HL-60/S4 treated with retinoic acid at 250 ng/mL for 4 days and 3 days (cell line): ENCODE measurements around the gene CLEC10A.
"Not testable (repeated sequence)": the region's sequence is repeated elsewhere in the genome, so short reads cannot be mapped to it uniquely, and the experiment has no call there.

Source experiments
- in situ Hi-C: fragments of 300-500 bp; cut with MboI; formaldehyde crosslinking; loops from 2 replicates; pipeline ENCODE4 v1.7.0; 2022; ENCODE audit warnings: low sequenced_read_pairs

CLEC10A gene

DNA sequence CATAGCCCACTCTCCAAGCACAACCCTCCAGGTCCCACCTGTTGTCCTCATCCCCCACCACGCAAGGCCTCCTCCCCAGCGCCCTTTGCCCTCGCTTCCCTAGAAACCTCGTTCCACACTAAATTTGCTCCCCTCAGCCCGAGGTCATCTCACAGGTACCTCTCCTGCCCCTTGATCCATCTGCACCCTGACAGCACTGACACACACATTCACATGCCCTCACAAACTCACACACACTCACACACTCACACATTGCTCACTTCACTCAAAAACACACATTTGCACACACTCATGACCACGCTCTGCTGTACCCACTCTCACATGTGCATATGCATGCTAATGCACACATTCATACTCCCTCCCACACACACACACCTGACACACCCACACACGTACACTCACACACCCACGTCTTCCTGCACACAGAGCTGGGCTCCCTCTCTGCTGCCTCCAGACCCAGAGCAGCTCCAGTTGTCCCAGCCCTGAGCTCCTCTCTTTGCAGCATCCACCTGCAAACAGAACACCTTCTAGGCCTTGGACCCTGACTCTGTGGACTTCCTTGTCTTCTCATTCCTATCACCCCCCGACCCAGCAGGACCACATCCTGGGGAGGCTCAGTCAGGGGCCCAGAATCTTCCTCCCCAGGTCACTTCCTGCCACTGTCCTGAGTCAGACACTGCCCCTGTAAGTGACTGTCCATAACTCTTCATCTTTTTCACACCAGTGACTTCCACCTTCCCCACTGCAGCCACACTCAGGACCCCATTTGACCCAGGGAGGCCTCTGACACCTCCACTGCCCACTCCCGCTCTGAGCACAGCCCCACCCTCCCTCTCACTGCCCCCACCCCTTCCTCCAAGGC lies 29.6 kb upstream of the CLEC10A start:
- in situ Hi-C loops, result no loop called here

DNA sequence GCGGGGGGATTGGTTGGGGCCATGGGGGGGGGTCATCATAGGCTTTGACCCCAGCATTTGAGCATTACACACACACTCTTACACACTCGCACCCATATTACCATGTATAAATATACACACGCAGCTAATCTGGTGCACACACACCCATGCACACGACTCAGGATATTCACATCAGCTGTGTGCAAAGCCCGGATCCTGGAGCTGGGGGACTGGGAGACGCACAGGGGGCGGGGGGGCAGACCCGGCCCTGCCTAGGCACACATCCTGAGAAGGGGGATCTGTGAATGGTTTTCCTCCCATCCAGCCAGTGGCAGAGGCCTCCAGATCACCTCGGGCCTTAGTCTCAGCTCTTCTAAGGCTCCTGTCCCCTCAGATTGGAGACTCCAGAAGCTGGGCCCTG lies 28.9 kb upstream of the CLEC10A start:
- in situ Hi-C loops, result no loop called here

DNA sequence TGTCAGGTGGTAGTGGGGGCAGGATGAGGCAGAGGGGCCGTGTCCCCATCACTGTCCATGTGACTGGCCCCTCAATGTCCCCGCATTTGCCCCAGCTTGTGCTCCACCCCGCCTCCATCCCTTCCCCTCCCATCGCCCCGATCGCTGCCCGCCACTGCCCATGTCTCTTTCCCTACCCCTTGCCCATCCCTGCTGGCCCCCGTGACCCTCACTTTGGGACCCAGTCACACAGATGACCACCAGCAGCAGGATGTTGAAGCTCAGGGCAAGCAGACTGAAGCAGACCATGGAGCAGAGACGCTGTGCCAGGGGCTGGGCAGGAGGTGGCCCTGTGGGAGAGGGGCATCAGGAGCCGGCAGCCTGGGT lies 28.5 kb upstream of the CLEC10A start:
- in situ Hi-C loops, result no loop called here

DNA sequence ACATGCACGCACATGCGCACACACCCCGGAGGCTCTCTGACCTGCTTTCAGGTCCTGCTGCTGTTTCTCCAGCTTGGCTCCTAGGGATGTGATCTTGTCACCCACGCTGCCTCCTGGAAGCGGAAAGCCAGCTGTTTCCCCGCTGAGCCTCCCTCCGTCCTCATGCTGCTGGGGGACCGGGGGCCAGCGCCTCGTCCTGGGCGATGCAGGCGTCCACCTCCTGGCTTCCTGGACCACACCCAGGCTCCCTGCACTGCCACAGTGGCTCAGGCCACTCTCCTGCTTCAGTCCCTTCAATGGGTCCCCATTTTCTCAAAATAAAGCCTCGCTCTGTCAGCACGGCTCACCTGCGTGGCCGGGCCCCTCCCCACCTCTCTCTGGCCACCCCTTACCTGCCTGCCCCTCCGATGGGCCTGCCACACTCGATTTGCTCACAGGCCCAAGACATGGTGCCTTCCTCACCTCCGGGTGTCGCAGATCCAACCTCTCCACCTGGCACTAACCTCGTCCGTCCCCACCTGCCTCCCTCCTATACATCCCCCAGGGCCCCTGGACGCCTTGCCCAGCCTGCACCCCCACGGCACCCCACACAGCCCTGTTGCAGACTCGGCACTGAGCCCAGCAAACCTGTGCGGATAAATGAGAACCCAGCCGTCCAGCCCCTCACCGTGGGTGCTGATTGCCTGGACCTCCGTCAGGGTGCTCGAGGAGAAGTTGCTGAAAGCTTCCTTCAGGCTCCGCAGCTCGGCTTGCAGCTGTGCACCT lies 27.9 kb upstream of the CLEC10A start:
- in situ Hi-C loops, result no loop called here

DNA sequence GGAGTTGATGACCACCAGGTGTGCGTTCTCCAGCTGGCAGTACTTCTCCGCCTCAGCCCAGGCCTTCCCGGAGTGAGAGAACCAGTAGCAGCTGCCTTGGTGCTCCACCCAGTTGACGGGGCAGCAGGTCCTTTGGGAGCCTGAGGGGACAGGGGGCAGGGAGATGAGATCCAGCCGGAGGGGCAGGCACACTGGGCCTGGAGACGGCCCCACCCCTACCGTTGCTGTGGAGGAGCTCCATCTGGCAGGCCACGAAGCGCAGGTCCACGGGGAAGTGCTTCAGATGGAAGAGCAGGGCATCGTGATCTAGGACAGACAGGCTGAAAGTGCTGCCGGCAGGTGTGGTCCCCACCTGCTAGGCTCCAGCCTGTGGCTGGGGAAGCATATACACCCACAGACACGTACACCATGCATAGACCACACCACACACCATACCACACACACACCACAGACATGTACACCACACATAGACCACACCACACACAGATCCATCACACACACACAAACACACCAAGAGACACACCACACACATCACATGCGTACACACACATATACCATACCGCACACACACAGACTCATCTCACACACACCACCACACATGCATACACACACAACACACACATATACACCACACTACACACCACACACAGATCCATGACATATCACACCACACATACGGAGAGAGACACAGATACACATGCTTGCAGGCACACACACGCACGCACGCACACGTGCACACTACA lies 27.1 kb upstream of the CLEC10A start:
- in situ Hi-C loops, result no loop called here

DNA sequence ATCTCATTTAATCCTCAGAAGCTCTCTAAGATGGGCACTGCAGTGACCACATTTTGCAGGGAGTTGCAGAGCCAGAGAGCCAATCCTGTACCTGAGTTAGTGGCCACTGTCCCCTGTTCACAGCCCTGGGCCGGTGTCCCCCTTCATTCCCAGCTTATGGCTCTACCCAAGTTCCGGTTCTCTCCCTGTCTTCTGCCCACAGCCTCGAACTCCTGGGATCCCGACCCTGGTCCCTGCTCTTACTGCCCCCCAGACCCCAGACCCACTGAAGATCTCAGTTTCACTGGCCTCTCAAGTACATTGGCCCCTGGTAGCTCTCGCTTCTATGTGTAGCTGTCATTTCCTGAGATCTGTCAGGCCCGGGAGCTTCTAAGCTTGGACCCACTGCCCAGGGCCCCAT lies 22.4 kb upstream of the CLEC10A start:
- in situ Hi-C loops, result no loop called here

DNA sequence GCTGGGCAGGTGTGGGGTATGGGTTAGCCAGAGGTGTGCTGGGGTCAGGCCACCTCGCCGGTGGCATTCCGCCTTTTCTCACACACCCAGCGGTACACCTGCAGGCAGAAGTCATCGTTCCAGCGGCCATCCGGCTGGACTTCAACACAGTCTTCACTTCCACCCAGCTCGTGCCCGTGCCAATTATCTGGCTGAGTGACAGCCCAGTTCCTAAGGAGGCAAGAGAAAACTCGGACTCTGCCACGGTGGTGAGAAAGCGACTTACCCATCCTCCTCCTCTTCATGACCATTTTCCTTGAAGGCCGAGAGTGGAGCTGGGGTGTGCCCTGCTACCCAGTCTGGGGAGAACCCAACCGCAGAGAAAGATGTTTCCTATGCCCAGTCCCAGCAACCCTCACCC lies 21.5 kb upstream of the CLEC10A start:
- in situ Hi-C loops, result no loop called here

GRCh38 chr17:7100641-7101379 lies 20.8 kb upstream of the CLEC10A start:
- in situ Hi-C loops, result not testable (repeated sequence)

- in situ Hi-C loops, result no loop called here
These were observed 18.9 kb upstream of the CLEC10A start for GRCh38 chr17:7098802-7099459.

DNA sequence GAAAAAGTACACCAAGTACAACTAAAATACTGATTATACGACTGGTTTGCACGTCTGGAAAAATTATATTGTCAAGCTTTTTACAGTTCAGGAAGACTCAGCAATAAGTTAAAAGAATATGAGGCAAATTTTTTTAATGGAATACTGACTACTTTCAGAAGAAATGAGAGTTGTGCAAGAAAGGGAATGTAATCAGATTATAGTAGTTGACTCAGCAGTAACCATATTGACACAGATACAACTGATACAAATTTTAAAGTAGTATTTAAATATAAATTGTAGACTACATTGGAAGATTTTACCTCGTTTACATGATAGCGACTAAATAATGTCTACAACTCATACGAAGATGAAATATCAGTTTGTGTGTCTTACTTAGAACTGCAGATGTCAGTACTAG lies 17.9 kb upstream of the CLEC10A start:
- in situ Hi-C loops, result no loop called here

DNA sequence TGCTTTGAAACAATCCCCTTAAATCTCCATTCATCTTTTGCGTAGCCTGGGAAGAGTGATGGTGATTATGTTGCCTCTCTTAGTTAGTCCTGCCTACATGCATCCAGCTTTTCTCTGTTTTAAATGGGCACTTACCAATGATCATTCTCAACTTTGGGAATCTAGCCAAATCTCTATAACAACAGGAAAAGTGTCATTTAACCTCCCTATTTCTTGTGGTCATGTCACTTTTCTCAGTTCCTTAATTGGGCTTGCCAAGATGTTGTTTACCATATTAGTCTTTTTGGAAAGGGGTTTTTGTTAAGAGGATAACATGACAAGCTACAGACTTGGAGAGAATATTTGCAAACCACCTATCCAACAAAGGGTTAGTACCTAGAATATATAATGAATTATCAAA lies 15.6 kb upstream of the CLEC10A start:
- in situ Hi-C loops, result no loop called here

DNA sequence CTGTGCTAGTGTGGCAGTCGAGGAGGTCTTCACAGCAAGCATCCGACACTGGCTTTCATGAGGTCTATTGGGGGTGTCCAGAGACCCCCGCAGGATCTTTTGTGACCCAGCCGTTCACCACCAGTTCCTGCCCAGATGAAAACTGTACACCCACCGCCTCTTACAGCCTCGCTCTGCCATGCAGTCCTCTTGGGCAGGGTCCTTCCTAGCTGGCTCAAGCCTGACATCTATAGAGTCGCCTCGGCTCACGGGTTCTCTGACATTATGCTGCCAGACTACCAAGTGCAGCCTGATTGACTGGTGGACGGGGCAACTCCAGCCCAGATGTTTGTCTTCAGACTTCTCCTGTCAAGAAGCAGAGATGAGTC lies 14.6 kb upstream of the CLEC10A start:
- in situ Hi-C loops, result no loop called here

GRCh38 chr17:7091311-7092005 lies 11.4 kb upstream of the CLEC10A start:
- in situ Hi-C loops, result not testable (repeated sequence)

DNA sequence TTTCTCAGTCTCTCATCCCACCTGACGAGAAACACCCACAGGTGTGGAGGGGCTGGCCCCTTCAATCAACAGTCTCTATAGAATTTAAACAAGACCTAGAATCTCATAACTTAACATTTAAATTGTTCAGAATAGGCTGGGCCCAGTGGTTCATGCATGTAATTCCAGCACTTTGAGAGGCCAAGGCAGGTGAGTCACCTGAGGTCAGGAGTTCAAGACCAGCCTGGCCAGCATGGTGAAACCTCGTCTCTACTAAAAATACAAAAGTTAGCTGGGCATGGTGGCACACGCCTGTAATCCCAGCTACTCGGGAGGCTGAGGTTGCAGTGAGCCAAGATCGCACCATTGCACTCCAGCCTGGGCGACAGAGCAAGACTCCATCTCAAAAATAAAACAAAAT lies 9.5 kb upstream of the CLEC10A start:
- in situ Hi-C loops, result not testable (repeated sequence)

GRCh38 chr17:7088442-7088841 lies 8.4 kb upstream of the CLEC10A start:
- in situ Hi-C loops, result not testable (repeated sequence)

DNA sequence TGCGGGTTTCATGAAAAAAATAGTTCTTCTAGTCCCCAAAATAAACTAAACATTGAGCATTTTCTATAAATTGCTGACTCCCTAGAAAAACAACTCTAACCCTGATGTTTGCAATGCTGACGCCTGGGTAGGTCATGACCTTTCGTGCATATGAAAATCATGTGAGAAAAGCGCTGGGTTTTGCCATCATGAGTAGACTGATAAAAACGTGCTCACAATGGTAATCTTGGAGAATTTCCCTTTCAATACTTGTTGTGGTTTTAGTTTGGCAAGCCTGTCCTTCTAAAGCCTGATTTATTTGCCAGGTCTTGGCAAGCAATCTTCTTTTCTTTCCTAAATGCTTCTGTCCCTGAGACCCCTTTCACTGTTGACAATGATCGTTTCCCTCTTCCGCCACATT lies 4.0 kb upstream of the CLEC10A start:
- in situ Hi-C loops, result no loop called here

DNA sequence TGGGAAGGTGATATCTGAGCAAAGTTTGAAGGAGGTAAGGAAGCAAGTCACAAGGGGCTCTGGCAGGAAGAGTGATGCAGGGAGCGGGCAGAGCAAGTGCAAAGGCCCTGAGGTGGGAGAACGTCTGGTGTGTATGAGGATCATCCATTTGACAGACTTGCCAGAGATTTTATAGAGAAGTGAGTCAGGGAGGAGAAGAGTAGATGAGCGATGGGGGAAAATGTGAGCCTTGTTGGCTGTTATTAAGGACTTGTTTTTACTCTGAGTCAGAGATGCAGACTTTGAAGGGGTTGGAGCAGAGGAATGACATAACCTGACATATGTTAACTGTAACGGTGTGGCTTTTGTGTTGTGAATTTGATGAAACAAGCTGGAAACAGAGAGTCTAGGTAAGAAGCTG lies 3.5 kb upstream of the CLEC10A start:
- in situ Hi-C loops, result no loop called here

DNA sequence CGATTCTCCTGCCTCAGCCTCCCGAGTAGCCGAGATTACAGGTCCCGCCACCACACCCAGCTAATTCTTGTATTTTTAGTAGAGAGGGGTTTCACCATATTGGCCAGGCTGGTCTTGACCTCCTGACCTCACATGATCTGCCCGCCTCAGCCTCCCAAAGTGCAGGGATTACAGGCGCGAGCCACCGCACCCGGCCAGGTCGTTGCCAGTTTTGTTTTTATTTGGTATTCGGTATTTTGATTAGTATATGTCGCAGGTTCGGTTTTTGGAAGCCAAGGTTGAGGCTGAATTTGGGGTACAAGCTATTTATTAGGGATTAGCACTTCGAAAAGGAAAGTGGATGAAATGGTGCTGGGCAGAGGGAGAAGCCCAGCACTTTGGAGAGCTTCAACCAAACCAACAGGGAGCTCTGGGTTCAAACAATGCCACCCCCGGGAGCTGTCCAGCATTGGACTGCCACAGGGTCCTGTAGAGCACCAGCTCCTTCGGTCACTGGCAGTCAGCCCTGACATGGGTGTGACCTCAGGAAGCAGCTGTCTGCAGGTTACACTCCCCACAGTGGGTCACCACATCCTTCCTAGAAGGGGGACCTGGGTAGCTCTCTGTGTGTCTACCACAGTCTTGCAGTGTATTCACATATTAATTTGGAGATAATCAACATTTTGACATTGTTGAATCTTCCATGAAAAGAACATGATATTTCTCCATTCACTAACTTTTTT lies 1.5 kb upstream of the CLEC10A start:
- in situ Hi-C loops, result no loop called here

DNA sequence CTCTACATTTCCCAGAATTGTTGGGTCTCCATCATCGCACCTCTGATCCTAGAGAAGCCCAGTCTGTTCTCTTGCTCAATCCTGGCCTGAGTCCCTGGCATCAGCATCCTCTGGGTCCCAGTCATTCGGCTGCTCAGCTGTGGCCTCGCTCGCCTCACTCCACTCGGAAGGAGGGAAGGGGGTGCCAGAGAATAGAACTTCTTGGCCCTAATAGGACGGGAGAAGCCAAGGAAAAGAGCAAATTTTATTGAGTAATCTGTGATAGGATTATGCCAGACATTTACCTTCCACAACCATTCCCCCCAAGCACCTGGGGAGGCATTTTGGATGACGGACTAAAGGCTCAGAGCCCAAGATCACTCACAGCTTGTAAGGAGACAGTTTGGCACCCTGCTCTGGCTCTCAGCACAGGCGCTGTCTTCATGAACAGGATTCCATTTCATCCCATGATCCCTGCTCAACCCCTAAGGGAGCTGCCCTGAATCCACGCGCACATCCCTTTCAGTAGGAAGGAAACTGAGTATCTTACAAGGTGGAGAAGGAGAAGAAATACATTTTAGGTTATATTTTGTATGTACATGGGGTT lies 498 bp upstream of the CLEC10A start:
- in situ Hi-C loops, result no loop called here
